Measurements from ENCODE around the gene PRELID3B. TPM values are rescaled to one million over a fixed set of nuclear protein-coding genes. Genes with fewer than 3 reads are reported as not detected.
A peak's percentile ranks its signal among the peaks of the same experiment; 100 is the strongest.

Gene PRELID3B
- total and polyA plus RNA-seq, 2 experiments from 2014 or later, result 64.1 to 75.8 TPM

DNA sequence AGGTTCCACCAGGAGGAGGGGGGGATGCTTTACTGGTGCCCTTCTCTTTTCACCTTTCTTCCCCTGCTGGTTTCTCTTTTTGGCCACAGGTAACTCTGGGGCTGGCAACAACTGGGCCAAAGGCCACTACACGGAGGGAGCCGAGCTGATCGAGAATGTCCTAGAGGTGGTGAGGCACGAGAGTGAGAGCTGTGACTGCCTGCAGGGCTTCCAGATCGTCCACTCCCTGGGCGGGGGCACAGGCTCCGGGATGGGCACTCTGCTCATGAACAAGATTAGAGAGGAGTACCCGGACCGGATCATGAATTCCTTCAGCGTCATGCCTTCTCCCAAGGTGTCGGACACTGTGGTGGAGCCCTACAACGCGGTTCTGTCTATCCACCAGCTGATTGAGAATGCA lies 19.0 kb downstream of the PRELID3B start:
- Histone ChIP-seq H3K9me2 (ENCODE audit: insufficient read depth) (no peaks in the 10 kb centered on the region), H3K27ac (no peak overlapping the region), H3F3A (ENCODE audit: insufficient read depth) (peaks cover 34% of the 10 kb centered on the region), H3K27me3 (replicated peaks; ENCODE audit: insufficient read depth) (no peaks in the 10 kb centered on the region), H4K20me1 (ENCODE audit: insufficient read depth) (peaks cover 11% of the 10 kb centered on the region; the same call in 1 of the 2 replicates), H3K4me1 (ENCODE audit: insufficient read depth) (peaks cover 22% of the 10 kb centered on the region), H3K4me3 (no peak overlapping the region), H3K4me2 (ENCODE audit: unreplicated experiment) (no peak overlapping the region), H3K9me3 (ENCODE audit: low read depth) (no peaks in the 10 kb centered on the region), H3K36me3 (ENCODE audit: low read depth) (peaks cover 22% of the 10 kb centered on the region; the same call in 1 of the 2 replicates), H3K9ac (no peak overlapping the region), H2AFZ (no peak overlapping the region), H3K79me2 (ENCODE audit: insufficient read depth) (peaks cover 44% of the 10 kb centered on the region)
- TF ChIP-seq EZH2 (IDR thresholded peaks at IDR 0.05; ENCODE audit: insufficient read depth, poor library complexity, severe bottlenecking) (no peak), EZH2phosphoT487 (IDR thresholded peaks at IDR 0.05; ENCODE audit: insufficient read depth, low read depth) (no peak)
- DNase-seq, result no peak
- in situ Hi-C loops (cut with MboI), result loop anchor here (25.0 kb wide), 1 partner anchor 786 kb away; the partner anchor contains the start of gene ANKRD60
- WGBS, 2 experiments (ENCODE audit: low coverage in 1 of 2, low lambda C conversion rate in 2 of 2, missing lambda C conversion rate in 2 of 2), result 94 to 95% methylated on average over 13 of the region's 13 CpGs

DNA sequence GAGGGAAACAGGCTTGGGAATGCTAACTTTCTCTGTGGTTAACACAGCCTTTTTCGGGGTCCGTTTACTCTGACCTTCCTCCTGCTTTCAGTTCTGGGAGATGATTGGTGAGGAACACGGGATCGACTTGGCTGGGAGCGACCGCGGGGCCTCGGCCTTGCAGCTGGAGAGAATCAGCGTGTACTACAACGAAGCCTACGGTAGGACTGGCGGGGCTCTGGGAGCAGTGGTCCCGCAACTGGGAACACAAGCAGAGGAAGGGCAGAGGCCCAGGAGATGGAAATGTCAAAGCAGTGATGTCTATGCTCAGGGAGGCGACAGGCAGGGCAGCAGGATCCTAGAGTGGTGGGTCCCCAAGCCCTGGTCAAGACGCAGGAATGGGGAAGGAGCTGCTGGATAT lies 19.8 kb downstream of the PRELID3B start:
- in situ Hi-C loops (cut with MboI), result loop anchor here (25.0 kb wide), 1 partner anchor 785 kb away; the partner anchor contains the start of gene ANKRD60
- Histone ChIP-seq H3F3A (ENCODE audit: insufficient read depth) (peaks cover 27% of the 10 kb centered on the region; the same call in 1 of the 2 replicates), H3K79me2 (ENCODE audit: insufficient read depth) (peaks cover 36% of the 10 kb centered on the region), H4K20me1 (ENCODE audit: insufficient read depth) (peaks cover 7% of the 10 kb centered on the region; the same call in 1 of the 2 replicates), H3K9ac (no peak overlapping the region), H3K27me3 (replicated peaks; ENCODE audit: insufficient read depth) (no peaks in the 10 kb centered on the region), H3K4me1 (ENCODE audit: insufficient read depth) (peaks cover 13% of the 10 kb centered on the region), H3K9me2 (ENCODE audit: insufficient read depth) (no peaks in the 10 kb centered on the region), H2AFZ (no peak overlapping the region), H3K27ac (no peak overlapping the region), H3K4me2 (ENCODE audit: unreplicated experiment) (no peak overlapping the region), H3K36me3 (ENCODE audit: low read depth) (peaks cover 17% of the 10 kb centered on the region; the same call in 1 of the 2 replicates), H3K9me3 (ENCODE audit: low read depth) (no peaks in the 10 kb centered on the region), H3K4me3 (no peak overlapping the region)
- TF ChIP-seq EZH2 (IDR thresholded peaks at IDR 0.05; ENCODE audit: insufficient read depth, poor library complexity, severe bottlenecking) (no peak), EZH2phosphoT487 (IDR thresholded peaks at IDR 0.05; ENCODE audit: insufficient read depth, low read depth) (no peak)
- DNase-seq, result no peak
- WGBS, 2 experiments (ENCODE audit: low coverage in 1 of 2, low lambda C conversion rate in 2 of 2, missing lambda C conversion rate in 2 of 2), result 93 to 95% methylated on average over 15 of the region's 15 CpGs

GRCh38 chr20:59020938-59021551 lies 21.5 kb downstream of the PRELID3B start:
- H3K9ac ChIP-seq, result no peak overlapping the region
- H4K20me1 ChIP-seq (ENCODE audit: insufficient read depth), result no peaks in the 10 kb centered on the region
- H3K36me3 ChIP-seq (ENCODE audit: low read depth), result peaks cover 13% of the 10 kb centered on the region; the same call in 1 of the 2 replicates
- H3K27ac ChIP-seq, result peak overlapping the region; percentile 26; the same call in 1 of the 2 replicates
- in situ Hi-C loops (cut with MboI), result loop anchor here (25.0 kb wide), 1 partner anchor 784 kb away; the partner anchor contains the start of gene ANKRD60
- peaks cover 18% of the 10 kb centered on the region for H3K79me2 ChIP-seq (ENCODE audit: insufficient read depth)
- 54 to 64% methylated on average over 5 of the region's 5 CpGs for WGBS, 2 experiments (ENCODE audit: low coverage in 1 of 2, low lambda C conversion rate in 2 of 2, missing lambda C conversion rate in 2 of 2)
- no peaks in the 10 kb centered on the region for H3K9me3 ChIP-seq (ENCODE audit: low read depth)
- no peaks in the 10 kb centered on the region for H3K9me2 ChIP-seq (ENCODE audit: insufficient read depth)
- H3K27me3 ChIP-seq (replicated peaks; ENCODE audit: insufficient read depth), result no peaks in the 10 kb centered on the region
- no peak for TF ChIP-seq EZH2phosphoT487 (IDR thresholded peaks at IDR 0.05; ENCODE audit: insufficient read depth, low read depth)
- TF ChIP-seq EZH2 (IDR thresholded peaks at IDR 0.05; ENCODE audit: insufficient read depth, poor library complexity, severe bottlenecking), result no peak
- H3K4me2 ChIP-seq (ENCODE audit: unreplicated experiment), result peak overlapping the region; percentile 21
- H2AFZ ChIP-seq, result no peak overlapping the region
- peaks cover 16% of the 10 kb centered on the region; the same call in 1 of the 2 replicates for H3F3A ChIP-seq (ENCODE audit: insufficient read depth)
- DNase-seq, result peak; percentile 66
- H3K4me3 ChIP-seq, result no peak overlapping the region
- peaks cover 16% of the 10 kb centered on the region; the same call in 1 of the 2 replicates for H3K4me1 ChIP-seq (ENCODE audit: insufficient read depth)

DNA sequence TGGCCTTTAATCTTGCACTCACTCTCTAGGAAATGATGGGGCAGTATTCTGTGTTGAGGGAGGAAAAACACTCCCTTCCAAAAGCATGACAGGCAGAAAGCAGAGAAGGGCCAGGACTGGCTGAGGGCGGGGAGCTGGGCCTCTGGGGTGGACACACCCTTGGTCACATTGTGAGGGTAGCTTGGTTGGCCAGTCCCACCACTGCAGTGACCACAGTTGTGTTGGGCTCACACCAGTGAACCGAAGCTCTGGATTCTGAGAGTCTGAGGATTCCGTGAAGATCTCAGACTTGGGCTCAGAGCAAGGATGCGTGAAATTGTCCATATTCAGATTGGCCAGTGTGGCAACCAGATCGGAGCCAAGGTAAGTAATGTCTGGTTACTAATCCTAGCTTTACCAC lies 23.4 kb downstream of the PRELID3B start, which contains the start of gene TUBB1:
Gene TUBB1 (plus strand): TSS at position 213 of the 400 bp plus-strand sequence. CDS start 94 bp downstream, at position 307.
- in situ Hi-C loops (cut with MboI), result loop anchor here (25.0 kb wide), 1 partner anchor 782 kb away; the partner anchor contains the start of gene ANKRD60
- DNase-seq, result no peak

More for the DNA sequence above, 23.4 kb downstream of the PRELID3B start, which contains the start of gene TUBB1:
- WGBS, 2 experiments (ENCODE audit: low coverage in 1 of 2, low lambda C conversion rate in 2 of 2, missing lambda C conversion rate in 2 of 2), result 95 to 96% methylated on average over 5 of the region's 5 CpGs
- Histone ChIP-seq H3K79me2 (ENCODE audit: insufficient read depth) (0 out of 2 replicates have a peak, but pooled peaks cover 4% of the 10 kb centered on the region), H2AFZ (no peak within 1 kb of the TSS), H3K36me3 (ENCODE audit: low read depth) (peaks cover 3% of the 10 kb centered on the region; the same call in 1 of the 2 replicates), H3K9me3 (ENCODE audit: low read depth) (no peaks in the 10 kb centered on the region), H3K27ac (no peak within 1 kb of the TSS), H3K9ac (no peak within 1 kb of the TSS), H3F3A (ENCODE audit: insufficient read depth) (peaks cover 18% of the 10 kb centered on the region), H3K27me3 (replicated peaks; ENCODE audit: insufficient read depth) (no peaks in the 10 kb centered on the region), H4K20me1 (ENCODE audit: insufficient read depth) (no peaks in the 10 kb centered on the region), H3K4me2 (ENCODE audit: unreplicated experiment) (no peak within 1 kb of the TSS), H3K4me3 (no peak within 1 kb of the TSS), H3K4me1 (ENCODE audit: insufficient read depth) (peaks cover 23% of the 10 kb centered on the region), H3K9me2 (ENCODE audit: insufficient read depth) (no peaks in the 10 kb centered on the region)
- TF ChIP-seq EZH2 (IDR thresholded peaks at IDR 0.05; ENCODE audit: insufficient read depth, poor library complexity, severe bottlenecking), result no peak
- TF ChIP-seq EZH2phosphoT487 (IDR thresholded peaks at IDR 0.05; ENCODE audit: insufficient read depth, low read depth), result no peak

Measured in GM23248 (cell line).